Measurements from ENCODE around the gene FHIT. TPM values are rescaled to one million over a fixed set of nuclear protein-coding genes. Genes with fewer than 3 reads are reported as not detected.

FHIT gene
- total RNA-seq, 2 donors from 2014 or later: 10.4 to 15.8 TPM

GRCh38 chr3:60591267-60591666 is 660.0 kb downstream of the FHIT start:
- no peaks in the 10 kb centered on the region for H3K9me3 ChIP-seq
- ATAC-seq: no peak
- no peak overlapping the region for H3K27ac ChIP-seq
- no peaks in the 10 kb centered on the region for H3K36me3 ChIP-seq (replicated peaks in 1 of 2; ENCODE audit: insufficient read depth in 1 of 2, low read depth in 2 of 2)
- 76 to 81% methylated on average over 2 of the region's 2 CpGs for WGBS, 2 donors
- no peak overlapping the region for H3K4me3 ChIP-seq
- DNase-seq: no peak
- no peaks in the 10 kb centered on the region for H3K4me1 ChIP-seq
- no peaks in the 10 kb centered on the region for H3K27me3 ChIP-seq
- no peak for TF ChIP-seq POLR2A (IDR thresholded peaks at IDR 0.05)
- TF ChIP-seq CTCF (IDR thresholded peaks at IDR 0.05): no peak
- intact Hi-C loops (cut with DNase I): no loop called here

- 84 to 86% methylated on average over 3 of the region's 3 CpGs for WGBS, 2 donors
- Histone ChIP-seq H3K27ac (no peak overlapping the region), H3K9me3 (no peaks in the 10 kb centered on the region), H3K27me3 (no peaks in the 10 kb centered on the region), H3K4me3 (no peak overlapping the region), H3K4me1 (no peaks in the 10 kb centered on the region), H3K36me3 (replicated peaks in 1 of 2; ENCODE audit: insufficient read depth in 1 of 2, low read depth in 2 of 2) (no peaks in the 10 kb centered on the region)
- ATAC-seq (no peak), DNase-seq (no peak)
- intact Hi-C loops (cut with DNase I): no loop called here
- TF ChIP-seq POLR2A (IDR thresholded peaks at IDR 0.05) (no peak), CTCF (IDR thresholded peaks at IDR 0.05) (no peak)
These were observed 662.4 kb downstream of the FHIT start for GRCh38 chr3:60588806-60589205.

GRCh38 chr3:60585918-60586317 is 665.3 kb downstream of the FHIT start:
- no peaks in the 10 kb centered on the region for H3K4me1 ChIP-seq
- no peaks in the 10 kb centered on the region for H3K27me3 ChIP-seq
- H3K9me3 ChIP-seq: no peaks in the 10 kb centered on the region
- no peak overlapping the region for H3K4me3 ChIP-seq
- no peaks in the 10 kb centered on the region for H3K36me3 ChIP-seq (replicated peaks in 1 of 2; ENCODE audit: insufficient read depth in 1 of 2, low read depth in 2 of 2)
- DNase-seq (no peak), ATAC-seq (no peak)
- 0% methylated on average over 1 of the region's 1 CpG for WGBS, 2 donors
- H3K27ac ChIP-seq: no peak overlapping the region
- TF ChIP-seq CTCF (IDR thresholded peaks at IDR 0.05) (no peak), POLR2A (IDR thresholded peaks at IDR 0.05) (no peak)
- intact Hi-C loops (cut with DNase I): no loop called here

- Histone ChIP-seq H3K9me3 (no peaks in the 10 kb centered on the region), H3K27ac (no peak overlapping the region), H3K4me1 (no peaks in the 10 kb centered on the region), H3K27me3 (no peaks in the 10 kb centered on the region), H3K36me3 (replicated peaks in 1 of 2; ENCODE audit: insufficient read depth in 1 of 2, low read depth in 2 of 2) (no peaks in the 10 kb centered on the region), H3K4me3 (no peak overlapping the region)
- WGBS, 2 donors: 94 to 95% methylated on average over 2 of the region's 2 CpGs
- ATAC-seq (no peak), DNase-seq (no peak)
- intact Hi-C loops (cut with DNase I): no loop called here
- TF ChIP-seq POLR2A (IDR thresholded peaks at IDR 0.05): no peak
- TF ChIP-seq CTCF (IDR thresholded peaks at IDR 0.05): no peak
These were observed 667.0 kb downstream of the FHIT start for GRCh38 chr3:60584250-60584649.

- 58 to 61% methylated on average over 3 of the region's 3 CpGs for WGBS, 2 donors
- no peaks in the 10 kb centered on the region for H3K36me3 ChIP-seq (replicated peaks in 1 of 2; ENCODE audit: insufficient read depth in 1 of 2, low read depth in 2 of 2)
- no peaks in the 10 kb centered on the region for H3K27me3 ChIP-seq
- no peak for ATAC-seq
- no peak overlapping the region for H3K4me3 ChIP-seq
- TF ChIP-seq CTCF (IDR thresholded peaks at IDR 0.05) (peak in 4 of 7 experiments; percentile 30 to 41 (median 35)), POLR2A (IDR thresholded peaks at IDR 0.05) (no peak)
- no peaks in the 10 kb centered on the region for H3K9me3 ChIP-seq
- no peak for DNase-seq
- intact Hi-C loops (cut with DNase I): no loop called here
- H3K27ac ChIP-seq: no peak overlapping the region
- no peaks in the 10 kb centered on the region for H3K4me1 ChIP-seq
These were observed 669.0 kb downstream of the FHIT start for GRCh38 chr3:60582288-60582687.
